Kidney (tissue), 14 donors: ENCODE measurements around the gene ANKRD6. TPM values are rescaled to one million over a fixed set of nuclear protein-coding genes. Genes with fewer than 3 reads are reported as not detected.

ENCODE experiments used
- DNase-seq, 5 donors: peaks; one replicate each; pipeline ENCODE4 v3.0.0-alpha.2; 2013 to 2020
- FAIRE-seq: peaks from 2 replicates; lab custom pipeline; 2012; peaks lifted over from hg19 to GRCh38; lab: Jason Lieb, UNC
- H3K27ac ChIP-seq, 2 donors: one replicate each; pipeline ENCODE4 v1.7.0; 2013; ENCODE audit warnings: low read depth in 2 of 2, low read length in 2 of 2, inconsistent platforms in 1 of 2
- H3K27me3 ChIP-seq: one replicate; pipeline ENCODE4 v1.7.1; 2013; ENCODE audit warnings: low read length, inconsistent platforms; ENCODE audit not compliant: control insufficient read depth, insufficient read depth
- H3K36me3 ChIP-seq, 3 donors: one replicate each; pipeline versions ENCODE4 v1.7.0 to v1.7.1; 2013; ENCODE audit warnings: low read length in 3 of 3, control low read depth in 1 of 3, inconsistent platforms in 1 of 3; ENCODE audit not compliant: insufficient read depth in 3 of 3, control insufficient read depth in 2 of 3
- H3K4me1 ChIP-seq, 3 donors: one replicate each; pipeline versions ENCODE4 v1.7.0 to v1.7.1; 2013; ENCODE audit warnings: low read length in 3 of 3, inconsistent platforms in 1 of 3, low read depth in 1 of 3; ENCODE audit not compliant: control insufficient read depth in 2 of 3, insufficient read depth in 2 of 3
- H3K4me3 ChIP-seq, 3 donors: one replicate each; pipeline versions ENCODE4 v1.7.0 to v1.8.1; 2013; ENCODE audit warnings: low read length in 3 of 3, control low read depth in 1 of 3, inconsistent platforms in 1 of 3
- H3K9ac ChIP-seq, 3 donors: one replicate each; pipeline versions ENCODE4 v1.7.0 to v1.7.1; 2013; ENCODE audit warnings: low read length in 3 of 3, control low read depth in 1 of 3, inconsistent platforms in 1 of 3
- H3K9me3 ChIP-seq, 3 donors: one replicate each; pipeline versions ENCODE4 v1.7.0 to v1.7.1; 2013; ENCODE audit warnings: low read length in 3 of 3, control low read depth in 1 of 3, inconsistent platforms in 1 of 3; ENCODE audit not compliant: control insufficient read depth in 2 of 3, insufficient read depth in 1 of 3
- CTCF ChIP-seq: IDR thresholded peaks from 3 replicates; pipeline ENCODE4 v1.5.1; 2012; ENCODE audit warnings: mild to moderate bottlenecking, moderate library complexity, borderline replicate concordance; ENCODE audit not compliant: insufficient read depth; ENCODE audit errors: extremely low read depth
- intact Hi-C: fragments of 100-400 bp; cut with DNase I; formaldehyde crosslinking; loops from one replicate; pipeline ENCODE4 v1.11.1; 2022
- polyA plus RNA-seq: library from polyadenylated mRNA; stranded (reverse); fragments of 350-450 nt; fragmentation: Illumina TruSeq; extraction: RNeasy Lipid Tissue Mini Kit (QIAGEN cat#74804); gene quantifications from one replicate; pipeline ENCODE4 v1.2.3, GENCODE V29; 2014; ENCODE audit warnings: low read depth, low replicate concordance; ENCODE audit not compliant: insufficient read depth
- total RNA-seq: library from RNA; stranded (reverse); fragmentation: NEBNext Ultra II Directional; extraction: Animal tissue kit (Norgen Biotek cat#: 25700); gene quantifications from one replicate; pipeline ENCODE4 v1.2.1, GENCODE V29; 2021
- donor health status: control.
- donor health status: control.
- donor health status: control.
- donor health status: control.
- donor health status: control.
- donor health status: DM: yes; HTN: yes; CAD: no.
- donor health status: Normal renal cell carcinoma (clear cell type).

ANKRD6 gene
- total and polyA plus RNA-seq, 2 donors from 2014 or later: 10.3 to 29.5 TPM

GRCh38 chr6:89612121-89612520 is 179.2 kb downstream of the ANKRD6 start:
- Histone ChIP-seq H3K9ac (no peak overlapping the region), H3K4me3 (no peak overlapping the region), H3K36me3 (peaks cover 0 to 3% (median 0%) of the 10 kb centered on the region in 3 donors), H3K4me1 (no peaks in the 10 kb centered on the region), H3K27ac (no peak overlapping the region), H3K27me3 (no peaks in the 10 kb centered on the region), H3K9me3 (no peaks in the 10 kb centered on the region)
- TF ChIP-seq CTCF: no peak
- DNase-seq (peak in 3 of 5 donors; percentile 14 to 51 (median 37)), FAIRE-seq (no peak)
- intact Hi-C loops: loop anchor here (10.0 kb wide), 1 partner anchor 177 kb away; the partner anchor contains the start of gene ANKRD6

- no peak for TF ChIP-seq CTCF
- Histone ChIP-seq H3K4me3 (no peak overlapping the region), H3K4me1 (no peaks in the 10 kb centered on the region), H3K27ac (no peak overlapping the region), H3K27me3 (no peaks in the 10 kb centered on the region), H3K36me3 (peaks cover 0 to 3% (median 0%) of the 10 kb centered on the region in 3 donors), H3K9me3 (no peaks in the 10 kb centered on the region), H3K9ac (no peak overlapping the region)
- DNase-seq (no peak), FAIRE-seq (no peak)
- intact Hi-C loops: loop anchor here (10.0 kb wide), 1 partner anchor 179 kb away; the partner anchor contains the start of gene ANKRD6
Observed at GRCh38 chr6:89613790-89614189, 180.8 kb downstream of the ANKRD6 start.

- FAIRE-seq: no peak
- Histone ChIP-seq H3K9me3 (no peaks in the 10 kb centered on the region), H3K9ac (no peak overlapping the region), H3K36me3 (peaks cover 0 to 3% (median 0%) of the 10 kb centered on the region in 3 donors), H3K27me3 (no peaks in the 10 kb centered on the region), H3K4me1 (no peaks in the 10 kb centered on the region), H3K4me3 (no peak overlapping the region), H3K27ac (no peak overlapping the region)
- no peak for TF ChIP-seq CTCF
- intact Hi-C loops: loop anchor here (10.0 kb wide), 1 partner anchor 181 kb away; the partner anchor contains the start of gene ANKRD6
- DNase-seq: no peak
Observed at GRCh38 chr6:89615882-89616281, 182.9 kb downstream of the ANKRD6 start.

- DNase-seq (no peak), FAIRE-seq (no peak)
- no peaks in the 10 kb centered on the region for H3K9me3 ChIP-seq
- H3K27ac ChIP-seq: no peak overlapping the region
- no peak overlapping the region for H3K4me3 ChIP-seq
- no peak overlapping the region for H3K9ac ChIP-seq
- H3K4me1 ChIP-seq: no peaks in the 10 kb centered on the region
- intact Hi-C loops: loop anchor here (10.0 kb wide), 1 partner anchor 182 kb away; the partner anchor contains the start of gene ANKRD6
- H3K27me3 ChIP-seq: no peaks in the 10 kb centered on the region
- peaks cover 0 to 3% (median 0%) of the 10 kb centered on the region in 3 donors for H3K36me3 ChIP-seq
- TF ChIP-seq CTCF: no peak
Observed at GRCh38 chr6:89616531-89616930, 183.6 kb downstream of the ANKRD6 start.
